ENCODE measurements around the gene SUGP2. TPM values are rescaled to one million over a fixed set of nuclear protein-coding genes. Genes with fewer than 3 reads are reported as not detected.

Gene SUGP2
- total RNA-seq, 1 donor from 2014 or later, result 19.8 TPM

GRCh38 chr19:19053508-19054314 is 20.4 kb upstream of the SUGP2 start:
- Histone ChIP-seq H3K4me1 (ENCODE audit: control insufficient read depth in 3 of 3, insufficient read depth in 3 of 3, low read length in 3 of 3) (peaks cover under 1 to 4% (median under 1%) of the 10 kb centered on the region in 3 donors), H3K9me3 (ENCODE audit: control insufficient read depth in 3 of 3, low read length in 3 of 3) (no peaks in the 10 kb centered on the region), H3K9ac (ENCODE audit: low read depth in 1 of 3, low read length in 3 of 3) (peak overlapping the region in 1 of 3 donors; percentile 40), H3K36me3 (ENCODE audit: control insufficient read depth in 3 of 3, insufficient read depth in 3 of 3, low read length in 3 of 3) (peaks cover 44 to 61% (median 58%) of the 10 kb centered on the region in 3 donors), H3K27me3 (ENCODE audit: control insufficient read depth in 3 of 3, insufficient read depth in 3 of 3, low read length in 3 of 3) (no peaks in the 10 kb centered on the region), H3K27ac (ENCODE audit: low read depth, low read length) (no peak overlapping the region), H3K4me3 (ENCODE audit: low read length in 3 of 3) (no peak overlapping the region)

GRCh38 chr19:19052921-19053320 is 19.6 kb upstream of the SUGP2 start:
- H3K36me3 ChIP-seq (ENCODE audit: control insufficient read depth in 3 of 3, insufficient read depth in 3 of 3, low read length in 3 of 3), result peaks cover 44 to 61% (median 54%) of the 10 kb centered on the region in 3 donors
- H3K9ac ChIP-seq (ENCODE audit: low read depth in 1 of 3, low read length in 3 of 3), result no peak overlapping the region
- peaks cover 0 to 3% (median 0%) of the 10 kb centered on the region in 3 donors for H3K4me1 ChIP-seq (ENCODE audit: control insufficient read depth in 3 of 3, insufficient read depth in 3 of 3, low read length in 3 of 3)
- no peak overlapping the region for H3K4me3 ChIP-seq (ENCODE audit: low read length in 3 of 3)
- H3K27ac ChIP-seq (ENCODE audit: low read depth, low read length), result no peak overlapping the region
- no peaks in the 10 kb centered on the region for H3K9me3 ChIP-seq (ENCODE audit: control insufficient read depth in 3 of 3, low read length in 3 of 3)
- no peaks in the 10 kb centered on the region for H3K27me3 ChIP-seq (ENCODE audit: control insufficient read depth in 3 of 3, insufficient read depth in 3 of 3, low read length in 3 of 3)

GRCh38 chr19:19051478-19052213 is 18.3 kb upstream of the SUGP2 start:
- Histone ChIP-seq H3K27ac (ENCODE audit: low read depth, low read length) (no peak overlapping the region), H3K27me3 (ENCODE audit: control insufficient read depth in 3 of 3, insufficient read depth in 3 of 3, low read length in 3 of 3) (no peaks in the 10 kb centered on the region), H3K9me3 (ENCODE audit: control insufficient read depth in 3 of 3, low read length in 3 of 3) (no peaks in the 10 kb centered on the region), H3K9ac (ENCODE audit: low read depth in 1 of 3, low read length in 3 of 3) (no peak overlapping the region), H3K4me1 (ENCODE audit: control insufficient read depth in 3 of 3, insufficient read depth in 3 of 3, low read length in 3 of 3) (peaks cover 0 to 3% (median 0%) of the 10 kb centered on the region in 3 donors), H3K4me3 (ENCODE audit: low read length in 3 of 3) (no peak overlapping the region), H3K36me3 (ENCODE audit: control insufficient read depth in 3 of 3, insufficient read depth in 3 of 3, low read length in 3 of 3) (peaks cover 42 to 51% (median 43%) of the 10 kb centered on the region in 3 donors)

GRCh38 chr19:19050731-19051130 is 17.4 kb upstream of the SUGP2 start:
- peaks cover 0 to 3% (median 0%) of the 10 kb centered on the region in 3 donors for H3K4me1 ChIP-seq (ENCODE audit: control insufficient read depth in 3 of 3, insufficient read depth in 3 of 3, low read length in 3 of 3)
- H3K9ac ChIP-seq (ENCODE audit: low read depth in 1 of 3, low read length in 3 of 3), result no peak overlapping the region
- H3K4me3 ChIP-seq (ENCODE audit: low read length in 3 of 3), result no peak overlapping the region
- H3K27ac ChIP-seq (ENCODE audit: low read depth, low read length), result no peak overlapping the region
- peaks cover 39 to 51% (median 40%) of the 10 kb centered on the region in 3 donors for H3K36me3 ChIP-seq (ENCODE audit: control insufficient read depth in 3 of 3, insufficient read depth in 3 of 3, low read length in 3 of 3)
- no peaks in the 10 kb centered on the region for H3K9me3 ChIP-seq (ENCODE audit: control insufficient read depth in 3 of 3, low read length in 3 of 3)
- no peaks in the 10 kb centered on the region for H3K27me3 ChIP-seq (ENCODE audit: control insufficient read depth in 3 of 3, insufficient read depth in 3 of 3, low read length in 3 of 3)

GRCh38 chr19:19050104-19050503 is 16.8 kb upstream of the SUGP2 start:
- Histone ChIP-seq H3K36me3 (ENCODE audit: control insufficient read depth in 3 of 3, insufficient read depth in 3 of 3, low read length in 3 of 3) (peaks cover 33 to 45% (median 33%) of the 10 kb centered on the region in 3 donors), H3K4me1 (ENCODE audit: control insufficient read depth in 3 of 3, insufficient read depth in 3 of 3, low read length in 3 of 3) (peaks cover 0 to 3% (median 0%) of the 10 kb centered on the region in 3 donors), H3K9me3 (ENCODE audit: control insufficient read depth in 3 of 3, low read length in 3 of 3) (no peaks in the 10 kb centered on the region), H3K9ac (ENCODE audit: low read depth in 1 of 3, low read length in 3 of 3) (no peak overlapping the region), H3K4me3 (ENCODE audit: low read length in 3 of 3) (no peak overlapping the region), H3K27me3 (ENCODE audit: control insufficient read depth in 3 of 3, insufficient read depth in 3 of 3, low read length in 3 of 3) (no peaks in the 10 kb centered on the region), H3K27ac (ENCODE audit: low read depth, low read length) (no peak overlapping the region)

- Histone ChIP-seq H3K27ac (ENCODE audit: low read depth, low read length) (no peak overlapping the region), H3K4me1 (ENCODE audit: control insufficient read depth in 3 of 3, insufficient read depth in 3 of 3, low read length in 3 of 3) (peaks cover 0 to 3% (median 0%) of the 10 kb centered on the region in 3 donors), H3K4me3 (ENCODE audit: low read length in 3 of 3) (no peak overlapping the region), H3K9ac (ENCODE audit: low read depth in 1 of 3, low read length in 3 of 3) (no peak overlapping the region), H3K27me3 (ENCODE audit: control insufficient read depth in 3 of 3, insufficient read depth in 3 of 3, low read length in 3 of 3) (no peaks in the 10 kb centered on the region), H3K9me3 (ENCODE audit: control insufficient read depth in 3 of 3, low read length in 3 of 3) (no peaks in the 10 kb centered on the region), H3K36me3 (ENCODE audit: control insufficient read depth in 3 of 3, insufficient read depth in 3 of 3, low read length in 3 of 3) (peaks cover 27 to 41% (median 30%) of the 10 kb centered on the region in 3 donors)
Measured at GRCh38 chr19:19049406-19049805, 16.1 kb upstream of the SUGP2 start.

GRCh38 chr19:19043881-19044280 is 10.6 kb upstream of the SUGP2 start:
- Histone ChIP-seq H3K9me3 (ENCODE audit: control insufficient read depth in 3 of 3, low read length in 3 of 3) (no peaks in the 10 kb centered on the region), H3K4me1 (ENCODE audit: control insufficient read depth in 3 of 3, insufficient read depth in 3 of 3, low read length in 3 of 3) (peaks cover 0 to 5% (median 0%) of the 10 kb centered on the region in 3 donors), H3K9ac (ENCODE audit: low read depth in 1 of 3, low read length in 3 of 3) (no peak overlapping the region), H3K4me3 (ENCODE audit: low read length in 3 of 3) (no peak overlapping the region), H3K27me3 (ENCODE audit: control insufficient read depth in 3 of 3, insufficient read depth in 3 of 3, low read length in 3 of 3) (no peaks in the 10 kb centered on the region), H3K27ac (ENCODE audit: low read depth, low read length) (no peak overlapping the region), H3K36me3 (ENCODE audit: control insufficient read depth in 3 of 3, insufficient read depth in 3 of 3, low read length in 3 of 3) (peaks cover 22 to 28% (median 25%) of the 10 kb centered on the region in 3 donors)

GRCh38 chr19:19043481-19043880 is 10.2 kb upstream of the SUGP2 start:
- Histone ChIP-seq H3K9ac (ENCODE audit: low read depth in 1 of 3, low read length in 3 of 3) (no peak overlapping the region), H3K4me3 (ENCODE audit: low read length in 3 of 3) (no peak overlapping the region), H3K27ac (ENCODE audit: low read depth, low read length) (no peak overlapping the region), H3K9me3 (ENCODE audit: control insufficient read depth in 3 of 3, low read length in 3 of 3) (no peaks in the 10 kb centered on the region), H3K36me3 (ENCODE audit: control insufficient read depth in 3 of 3, insufficient read depth in 3 of 3, low read length in 3 of 3) (peaks cover 22 to 28% (median 25%) of the 10 kb centered on the region in 3 donors), H3K4me1 (ENCODE audit: control insufficient read depth in 3 of 3, insufficient read depth in 3 of 3, low read length in 3 of 3) (peaks cover 0 to 5% (median 0%) of the 10 kb centered on the region in 3 donors), H3K27me3 (ENCODE audit: control insufficient read depth in 3 of 3, insufficient read depth in 3 of 3, low read length in 3 of 3) (no peaks in the 10 kb centered on the region)

- Histone ChIP-seq H3K27ac (ENCODE audit: low read depth, low read length) (no peak overlapping the region), H3K9me3 (ENCODE audit: control insufficient read depth in 3 of 3, low read length in 3 of 3) (no peaks in the 10 kb centered on the region), H3K9ac (ENCODE audit: low read depth in 1 of 3, low read length in 3 of 3) (no peak overlapping the region), H3K36me3 (ENCODE audit: control insufficient read depth in 3 of 3, insufficient read depth in 3 of 3, low read length in 3 of 3) (peaks cover 22 to 29% (median 26%) of the 10 kb centered on the region in 3 donors), H3K4me1 (ENCODE audit: control insufficient read depth in 3 of 3, insufficient read depth in 3 of 3, low read length in 3 of 3) (peaks cover 0 to 5% (median 0%) of the 10 kb centered on the region in 3 donors), H3K4me3 (ENCODE audit: low read length in 3 of 3) (no peak overlapping the region), H3K27me3 (ENCODE audit: control insufficient read depth in 3 of 3, insufficient read depth in 3 of 3, low read length in 3 of 3) (no peaks in the 10 kb centered on the region)
Measured at GRCh38 chr19:19042732-19043280, 9.5 kb upstream of the SUGP2 start.

Measured in skeletal muscle tissue (tissue), 4 donors.